NCI-H1417 (cell line): Measurements from ENCODE around the gene ZFAND5.

Experiments
- DNase-seq, 3 experiments: peaks; one replicate each; lab custom pipeline; 2025; lab: John Stamatoyannopoulos, UW

The ZFAND5 gene

GRCh38 chr9:72364679-72365524 lies at the start of gene ZFAND5:
Gene ZFAND5, minus strand, starts transcription at chr9:72365208. Its CDS starts 4,430 bp downstream, at chr9:72360778.
- peak; percentile 95 to 99 (median 99) for DNase-seq

GRCh38 chr9:72412483-72413040 lies 47.6 kb upstream of the ZFAND5 start:
- no peak for DNase-seq

GRCh38 chr9:72410214-72410613 lies 45.2 kb upstream of the ZFAND5 start:
- DNase-seq: no peak

- DNase-seq: no peak
These were observed 42.1 kb upstream of the ZFAND5 start for GRCh38 chr9:72407114-72407513.

GRCh38 chr9:72402744-72403143 lies 37.7 kb upstream of the ZFAND5 start:
- DNase-seq: no peak

- DNase-seq: no peak
These were observed 36.4 kb upstream of the ZFAND5 start for GRCh38 chr9:72401396-72401795.

- DNase-seq: peak in 1 of 3 experiments; percentile 49
These were observed 35.9 kb upstream of the ZFAND5 start for GRCh38 chr9:72400866-72401265.

- DNase-seq: no peak
These were observed 34.4 kb upstream of the ZFAND5 start for GRCh38 chr9:72399391-72399790.

- peak; percentile 8 to 68 (median 27) for DNase-seq
These were observed 31.5 kb upstream of the ZFAND5 start for GRCh38 chr9:72396247-72397091.

GRCh38 chr9:72394066-72394465 lies 29.1 kb upstream of the ZFAND5 start:
- no peak for DNase-seq

- no peak for DNase-seq
These were observed 25.9 kb upstream of the ZFAND5 start for GRCh38 chr9:72390907-72391306.

GRCh38 chr9:72386186-72386585 lies 21.2 kb upstream of the ZFAND5 start:
- no peak for DNase-seq

GRCh38 chr9:72384710-72385485 lies 19.9 kb upstream of the ZFAND5 start:
- DNase-seq: no peak

GRCh38 chr9:72383978-72384709 lies 19.1 kb upstream of the ZFAND5 start:
- DNase-seq: no peak

- DNase-seq: no peak
These were observed 17.4 kb upstream of the ZFAND5 start for GRCh38 chr9:72382405-72382804.

GRCh38 chr9:72377041-72377440 lies 12.0 kb upstream of the ZFAND5 start:
- DNase-seq: no peak

GRCh38 chr9:72371151-72371550 lies 6.1 kb upstream of the ZFAND5 start:
- DNase-seq: no peak

GRCh38 chr9:72365525-72366256 lies 683 bp upstream of the ZFAND5 start:
- peak; percentile 71 to 98 (median 96) for DNase-seq

- DNase-seq: peak; percentile 19 to 87 (median 82)
These were observed 915 bp downstream of the ZFAND5 start for GRCh38 chr9:72363908-72364678.

GRCh38 chr9:72363236-72363635 lies 1.8 kb downstream of the ZFAND5 start:
- peak in 1 of 3 experiments; percentile 53 for DNase-seq
